Activated CD8-positive, alpha-beta memory T cell treated with anti-CD3 and anti-CD28 coated beads, Interleukin-2, amount 50 U/mL, for 1 hour (primary cell): ENCODE data around the gene MMP8.

Experiments
- DNase-seq: peaks from one replicate; pipeline ENCODE4 v3.0.0-alpha.2; 2020; ENCODE audit errors: extremely low read depth

The MMP8 gene

DNA sequence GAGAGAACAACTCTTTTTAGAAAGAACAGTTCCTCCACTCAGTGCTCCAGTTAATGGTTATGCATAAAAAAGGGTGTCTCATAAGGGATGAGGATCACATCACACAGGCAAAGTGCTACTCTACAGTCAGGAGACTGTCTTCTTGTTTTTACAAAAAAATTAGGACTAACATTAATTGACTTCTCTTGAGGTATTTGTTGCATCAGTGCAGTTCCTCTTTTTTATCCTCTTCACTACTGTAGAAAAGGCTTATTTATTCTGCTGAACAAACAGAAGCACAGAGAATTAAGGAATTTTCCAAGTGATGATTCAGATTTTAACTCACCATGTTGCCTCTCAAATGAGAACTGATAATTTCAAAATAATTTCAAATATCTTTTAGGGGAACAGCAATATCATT lies 1.9 kb downstream of the MMP8 start:
- no peak for DNase-seq

GRCh38 chr11:102719620-102720277 lies 5.0 kb downstream of the MMP8 start:
- no peak for DNase-seq

DNA sequence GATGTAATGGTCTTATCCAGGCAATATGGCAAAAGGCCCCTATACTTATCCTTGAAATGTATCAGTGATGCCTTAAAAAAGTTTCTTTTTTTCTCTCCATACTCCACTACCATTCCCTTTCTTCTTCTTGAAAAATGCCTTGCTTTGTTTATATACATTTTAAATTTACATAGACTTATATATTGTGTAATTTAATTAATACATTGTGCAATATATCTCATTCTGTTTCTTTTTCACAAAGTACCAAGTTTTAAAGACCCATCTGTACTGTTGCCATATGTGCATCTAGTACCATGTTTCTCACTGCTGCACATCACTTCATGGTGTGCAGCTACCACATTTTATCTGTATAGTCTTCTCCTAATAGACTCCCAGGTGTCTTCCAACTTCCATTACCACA lies 7.5 kb downstream of the MMP8 start:
- DNase-seq: no peak

- no peak for DNase-seq
Measured at GRCh38 chr11:102716527-102716926, 8.2 kb downstream of the MMP8 start.

- DNase-seq: no peak
Measured at GRCh38 chr11:102712137-102712536, 12.6 kb downstream of the MMP8 start.

GRCh38 chr11:102709201-102709945 lies 15.4 kb downstream of the MMP8 start:
- DNase-seq: no peak

DNA sequence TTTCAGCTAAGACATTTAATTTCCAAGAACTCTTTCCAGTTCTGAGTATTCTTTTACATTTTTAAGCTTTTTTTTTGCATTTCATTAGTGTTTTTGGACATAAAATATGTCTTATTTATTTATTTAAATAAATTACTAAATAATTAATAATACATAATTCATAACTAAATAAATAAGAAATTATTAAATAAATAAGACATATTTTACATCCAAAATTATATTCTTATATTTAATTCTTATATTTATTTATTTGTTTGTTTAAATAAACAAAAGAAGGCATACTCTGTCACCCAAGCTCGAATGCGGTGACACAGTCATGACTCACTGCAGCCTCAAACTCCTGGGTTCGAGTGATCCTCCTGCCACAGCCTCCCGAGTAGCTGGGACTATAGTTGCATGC lies 16.1 kb downstream of the MMP8 start:
- DNase-seq: no peak

GRCh38 chr11:102705626-102706025 lies 19.1 kb downstream of the MMP8 start, which contains the start of gene MMP27:
TSS of gene MMP27 (minus strand) at chr11:102705769. CDS start at chr11:102705714, 55 bp downstream.
- DNase-seq: no peak

DNA sequence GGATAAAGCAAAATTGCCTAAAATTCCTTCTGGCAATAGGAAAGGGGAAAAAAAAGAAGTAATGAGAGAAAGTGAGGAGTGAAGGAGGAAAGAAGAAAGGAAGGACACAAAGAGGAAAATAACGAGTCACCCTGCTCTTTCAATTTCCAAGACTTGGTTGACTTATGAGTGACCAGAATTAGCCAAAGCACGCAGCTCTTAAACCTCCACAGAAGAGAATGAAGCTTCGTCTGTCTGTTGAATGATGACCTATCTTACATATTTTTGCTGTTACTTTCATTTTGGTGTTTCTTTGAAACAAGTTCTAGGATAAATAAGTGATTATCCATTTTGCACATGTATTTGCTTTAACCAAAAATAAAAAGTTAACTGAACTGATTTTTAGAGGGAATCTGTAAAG lies 19.9 kb downstream of the MMP8 start:
- DNase-seq: no peak

- no peak for DNase-seq
Measured at GRCh38 chr11:102703826-102704493, 20.8 kb downstream of the MMP8 start.

- DNase-seq: no peak
Measured at GRCh38 chr11:102695201-102695600, 29.6 kb downstream of the MMP8 start.

DNA sequence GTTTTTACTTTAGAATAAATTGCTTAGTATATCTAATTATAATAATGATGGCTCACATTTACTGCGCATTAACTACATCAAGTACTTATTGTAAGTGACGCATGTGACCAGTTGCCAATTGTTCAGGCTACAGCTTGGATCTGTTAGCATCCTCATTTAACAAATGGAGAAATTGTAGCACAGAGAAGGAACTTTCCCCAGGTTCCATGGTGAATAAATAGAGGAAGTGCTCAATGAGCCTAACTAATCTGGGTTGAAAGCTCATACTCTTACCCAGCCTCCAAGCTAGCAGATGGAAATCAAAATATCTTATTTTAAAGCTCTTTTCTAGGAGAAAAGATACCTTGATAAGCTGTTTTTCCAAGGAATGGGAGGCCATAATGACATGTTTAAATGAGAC lies 39.0 kb downstream of the MMP8 start:
- DNase-seq: no peak

GRCh38 chr11:102685338-102685737 lies 39.4 kb downstream of the MMP8 start:
- no peak for DNase-seq

DNA sequence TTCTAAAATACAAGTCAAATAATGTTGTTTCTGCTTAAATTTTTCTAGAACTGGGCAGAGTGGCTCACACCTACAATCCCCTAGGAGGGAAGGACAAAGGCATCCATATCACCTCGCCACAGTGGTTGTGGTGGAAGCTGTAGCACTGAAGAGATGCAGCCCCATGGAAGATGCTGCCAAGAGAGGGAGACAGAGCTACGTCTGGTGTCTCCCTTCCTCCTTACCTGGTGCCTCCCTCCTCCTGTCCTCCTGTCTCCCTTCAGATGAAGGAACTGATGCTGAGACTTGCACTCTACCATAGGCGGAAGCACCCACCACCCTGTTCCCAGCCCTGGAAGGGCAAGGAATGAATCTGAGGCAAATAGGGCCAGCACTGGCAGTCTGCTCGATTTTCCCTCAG lies 41.5 kb downstream of the MMP8 start:
- DNase-seq: no peak

DNA sequence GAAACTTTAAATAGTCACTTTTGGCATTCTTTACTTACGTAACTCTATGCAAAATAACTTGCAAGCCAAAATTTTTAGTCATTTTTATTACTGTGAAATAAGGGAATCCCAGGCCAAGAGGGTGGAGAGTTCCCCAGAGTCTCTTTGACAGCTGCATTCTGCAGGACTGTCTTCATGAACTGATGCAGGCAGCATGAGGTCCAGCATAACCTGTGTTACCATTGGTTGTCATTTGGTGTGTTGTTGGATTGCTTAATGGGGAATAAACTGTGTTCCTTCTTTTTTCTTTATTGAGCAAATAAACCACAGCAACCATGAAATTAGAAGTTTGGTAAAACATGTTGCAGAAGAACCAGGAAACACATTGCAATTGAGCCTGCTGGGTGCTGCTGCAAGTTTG lies 43.8 kb downstream of the MMP8 start:
- no peak for DNase-seq

GRCh38 chr11:102678022-102678421 lies 46.7 kb downstream of the MMP8 start:
- no peak for DNase-seq

DNA sequence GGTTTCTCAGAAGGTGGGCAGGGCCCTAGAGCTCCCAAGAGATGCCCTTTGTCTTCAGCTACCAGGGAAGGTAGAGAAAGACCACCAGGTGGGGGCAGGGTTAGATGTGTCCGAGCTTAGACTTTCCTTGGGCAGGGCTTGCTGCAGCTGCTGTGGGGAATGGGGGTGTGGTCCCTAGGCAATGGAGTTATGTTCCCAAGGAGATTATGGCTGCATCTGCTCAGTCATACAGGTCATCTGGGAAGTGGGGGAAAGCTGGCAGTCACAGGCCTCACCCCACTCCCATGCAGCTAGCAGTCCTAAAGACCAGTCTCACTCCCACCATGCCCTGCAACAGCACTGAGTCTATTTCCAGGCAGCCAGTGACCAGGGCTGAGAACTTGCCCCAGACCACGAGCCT lies 48.7 kb downstream of the MMP8 start:
- DNase-seq: no peak

- no peak for DNase-seq
Measured at GRCh38 chr11:102669664-102670063, 55.1 kb downstream of the MMP8 start.

GRCh38 chr11:102666331-102666957 lies 58.3 kb downstream of the MMP8 start:
- DNase-seq: no peak

- no peak for DNase-seq
Measured at GRCh38 chr11:102664001-102664752, 60.6 kb downstream of the MMP8 start.

DNA sequence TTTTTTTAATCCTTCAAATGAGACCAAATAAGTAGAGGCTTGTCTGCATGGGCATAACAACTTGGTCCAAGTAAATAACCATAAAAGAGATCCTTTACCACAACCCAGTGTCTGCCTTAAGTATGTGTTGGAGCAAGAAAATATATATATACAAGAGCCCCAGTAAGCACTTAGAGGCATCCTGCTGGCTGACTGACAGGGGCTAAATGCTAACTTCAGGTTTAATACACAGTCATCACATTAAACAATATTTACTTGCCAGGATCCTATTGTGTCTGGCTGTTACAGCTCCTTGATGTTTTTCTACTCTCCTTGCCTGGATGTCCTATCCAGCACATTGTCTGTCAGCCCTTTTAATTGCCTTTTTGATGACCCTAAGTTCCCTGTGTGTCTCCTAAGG lies 62.1 kb downstream of the MMP8 start:
- DNase-seq: no peak
